ENCODE data around the gene LILRB3. TPM values are rescaled to one million over a fixed set of nuclear protein-coding genes. Genes with fewer than 3 reads are reported as not detected.
"Not testable (repeated sequence)": the region's sequence is repeated elsewhere in the genome, so short reads cannot be mapped to it uniquely, and the experiment has no call there.

Gene LILRB3
- total RNA-seq, 4 donors from 2014 or later: 0.34 to 5.7 (median 2.9) TPM

DNA sequence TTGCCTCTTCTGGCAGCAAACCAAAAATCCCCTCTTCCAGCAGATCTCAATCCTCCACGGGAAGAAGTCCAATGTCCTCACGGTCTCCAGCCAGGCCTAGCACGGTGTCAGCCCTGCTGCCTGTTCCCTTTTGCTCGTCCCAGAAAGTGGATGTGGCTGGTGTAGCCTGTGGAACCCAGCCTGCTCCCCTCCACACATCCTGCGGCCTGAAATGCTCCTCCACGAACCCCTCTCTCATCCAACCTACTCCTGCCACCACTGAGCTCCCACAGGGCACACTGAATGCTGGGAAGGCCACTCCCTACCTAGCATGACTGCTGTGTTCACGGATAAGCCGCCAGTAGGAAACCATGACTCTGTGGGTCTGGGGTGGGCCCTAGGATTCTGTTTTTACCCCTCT lies 36.5 kb downstream of the LILRB3 start:
- Histone ChIP-seq H3K4me1 (peaks cover 18% of the 10 kb centered on the region), H3K27ac (no peak overlapping the region), H3K36me3 (peaks cover 12% of the 10 kb centered on the region), H3K4me3 (no peak overlapping the region), H3K27me3 (no peaks in the 10 kb centered on the region), H3K9me3 (no peaks in the 10 kb centered on the region)
- 94% methylated on average over 8 of the region's 8 CpGs for WGBS
- no peak for DNase-seq (ENCODE audit: low spot score in 2 of 2)
- TF ChIP-seq POLR2A (IDR thresholded peaks at IDR 0.05) (no peak), POLR2AphosphoS5 (IDR thresholded peaks at IDR 0.05) (no peak), EP300 (IDR thresholded peaks at IDR 0.05) (no peak)
- TF ChIP-seq, protein P1, sequence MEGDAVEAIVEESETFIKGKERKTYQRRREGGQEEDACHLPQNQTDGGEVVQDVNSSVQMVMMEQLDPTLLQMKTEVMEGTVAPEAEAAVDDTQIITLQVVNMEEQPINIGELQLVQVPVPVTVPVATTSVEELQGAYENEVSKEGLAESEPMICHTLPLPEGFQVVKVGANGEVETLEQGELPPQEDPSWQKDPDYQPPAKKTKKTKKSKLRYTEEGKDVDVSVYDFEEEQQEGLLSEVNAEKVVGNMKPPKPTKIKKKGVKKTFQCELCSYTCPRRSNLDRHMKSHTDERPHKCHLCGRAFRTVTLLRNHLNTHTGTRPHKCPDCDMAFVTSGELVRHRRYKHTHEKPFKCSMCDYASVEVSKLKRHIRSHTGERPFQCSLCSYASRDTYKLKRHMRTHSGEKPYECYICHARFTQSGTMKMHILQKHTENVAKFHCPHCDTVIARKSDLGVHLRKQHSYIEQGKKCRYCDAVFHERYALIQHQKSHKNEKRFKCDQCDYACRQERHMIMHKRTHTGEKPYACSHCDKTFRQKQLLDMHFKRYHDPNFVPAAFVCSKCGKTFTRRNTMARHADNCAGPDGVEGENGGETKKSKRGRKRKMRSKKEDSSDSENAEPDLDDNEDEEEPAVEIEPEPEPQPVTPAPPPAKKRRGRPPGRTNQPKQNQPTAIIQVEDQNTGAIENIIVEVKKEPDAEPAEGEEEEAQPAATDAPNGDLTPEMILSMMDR (IDR thresholded peaks at IDR 0.05): no peak

DNA sequence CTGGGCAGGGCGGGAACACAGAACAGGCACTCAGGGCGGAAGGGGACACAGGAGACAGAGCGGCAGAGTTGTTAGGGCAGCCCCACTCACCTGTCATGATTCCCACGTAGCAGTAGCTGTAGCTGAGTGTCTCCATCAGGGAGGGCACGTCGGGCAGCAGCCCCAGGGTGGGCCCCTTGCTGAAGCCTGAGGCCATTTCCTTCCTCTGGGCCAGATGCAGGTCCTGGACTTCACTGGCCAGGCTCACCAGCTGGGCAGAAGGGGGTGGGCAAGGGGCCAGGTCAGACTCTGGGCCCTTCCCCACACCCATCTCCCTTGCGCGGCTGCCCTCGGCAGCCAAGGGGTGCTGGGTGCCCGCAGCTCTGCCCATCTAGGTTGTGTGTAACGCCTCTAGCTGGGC lies 39.4 kb downstream of the LILRB3 start:
- H3K36me3 ChIP-seq: peaks cover 24% of the 10 kb centered on the region
- H3K27ac ChIP-seq: no peak overlapping the region
- TF ChIP-seq, protein P1 (IDR thresholded peaks at IDR 0.05): no peak
- TF ChIP-seq POLR2AphosphoS5 (IDR thresholded peaks at IDR 0.05): no peak
- TF ChIP-seq POLR2A (IDR thresholded peaks at IDR 0.05): no peak
- TF ChIP-seq EP300 (IDR thresholded peaks at IDR 0.05): no peak
- peaks cover 10% of the 10 kb centered on the region for H3K4me1 ChIP-seq
- H3K27me3 ChIP-seq: no peaks in the 10 kb centered on the region
- no peaks in the 10 kb centered on the region for H3K9me3 ChIP-seq
- DNase-seq (ENCODE audit: low spot score in 2 of 2): no peak
- H3K4me3 ChIP-seq: no peak overlapping the region
- 93% methylated on average over 8 of the region's 11 CpGs for whole genome bisulfite sequencing

DNA sequence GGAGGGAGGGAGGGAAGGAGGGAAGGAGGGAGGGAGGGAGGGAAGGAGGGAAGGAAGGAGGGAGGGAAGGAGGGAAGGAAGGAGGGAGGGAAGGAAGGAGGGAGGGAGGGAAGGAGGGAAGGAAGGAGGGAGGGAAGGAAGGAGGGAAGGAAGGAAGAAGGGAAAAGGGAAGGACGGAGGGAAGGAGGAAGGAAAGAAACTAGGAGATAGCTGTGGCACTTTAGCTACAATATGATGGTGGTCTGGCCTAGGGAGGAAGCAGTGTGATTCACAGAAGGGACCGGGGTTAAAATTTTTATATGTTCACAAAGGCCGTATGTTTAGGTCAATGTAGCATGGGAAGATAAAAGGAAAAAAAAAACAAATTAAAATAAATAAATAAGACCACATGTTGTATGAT lies 40.9 kb downstream of the LILRB3 start:
- not testable (repeated sequence) for H3K27me3 ChIP-seq; DNase-seq (ENCODE audit: low spot score in 2 of 2); H3K4me3 ChIP-seq; H3K9me3 ChIP-seq; H3K27ac ChIP-seq; H3K4me1 ChIP-seq
- 91% methylated on average over 3 of the region's 3 CpGs for WGBS
- H3K36me3 ChIP-seq: peaks cover 21% of the 10 kb centered on the region

DNA sequence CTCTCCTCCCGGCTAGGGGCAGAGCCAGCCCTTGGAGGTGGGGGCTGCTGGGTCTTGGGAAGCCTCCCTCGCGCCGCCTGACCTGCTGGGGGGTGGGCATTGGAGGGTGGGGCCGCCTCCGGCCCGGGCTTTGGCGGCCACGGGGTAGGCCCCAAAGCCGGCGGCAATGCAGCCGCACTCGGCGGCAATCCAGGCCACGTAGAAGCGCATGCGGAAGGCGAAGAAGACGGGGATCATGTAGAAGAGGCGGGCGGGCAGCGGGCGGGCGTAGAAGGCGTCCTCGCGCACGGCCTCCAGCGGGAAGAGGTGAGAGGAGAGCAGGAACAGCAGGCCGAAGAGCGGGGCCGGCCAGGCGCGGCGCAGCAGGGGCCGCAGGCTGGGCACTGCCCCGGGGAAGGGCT lies 42.1 kb downstream of the LILRB3 start:
- no peak for TF ChIP-seq POLR2AphosphoS5 (IDR thresholded peaks at IDR 0.05)
- TF ChIP-seq EP300 (IDR thresholded peaks at IDR 0.05): no peak
- TF ChIP-seq, protein P1 (IDR thresholded peaks at IDR 0.05): no peak
- TF ChIP-seq POLR2A (IDR thresholded peaks at IDR 0.05): no peak
- no peaks in the 10 kb centered on the region for H3K9me3 ChIP-seq
- no peak overlapping the region for H3K4me3 ChIP-seq
- H3K27ac ChIP-seq: no peak overlapping the region
- H3K36me3 ChIP-seq: peaks cover 15% of the 10 kb centered on the region
- WGBS: 94% methylated on average over 37 of the region's 37 CpGs
- H3K4me1 ChIP-seq: no peaks in the 10 kb centered on the region
- no peaks in the 10 kb centered on the region for H3K27me3 ChIP-seq
- no peak for DNase-seq (ENCODE audit: low spot score in 2 of 2)

DNA sequence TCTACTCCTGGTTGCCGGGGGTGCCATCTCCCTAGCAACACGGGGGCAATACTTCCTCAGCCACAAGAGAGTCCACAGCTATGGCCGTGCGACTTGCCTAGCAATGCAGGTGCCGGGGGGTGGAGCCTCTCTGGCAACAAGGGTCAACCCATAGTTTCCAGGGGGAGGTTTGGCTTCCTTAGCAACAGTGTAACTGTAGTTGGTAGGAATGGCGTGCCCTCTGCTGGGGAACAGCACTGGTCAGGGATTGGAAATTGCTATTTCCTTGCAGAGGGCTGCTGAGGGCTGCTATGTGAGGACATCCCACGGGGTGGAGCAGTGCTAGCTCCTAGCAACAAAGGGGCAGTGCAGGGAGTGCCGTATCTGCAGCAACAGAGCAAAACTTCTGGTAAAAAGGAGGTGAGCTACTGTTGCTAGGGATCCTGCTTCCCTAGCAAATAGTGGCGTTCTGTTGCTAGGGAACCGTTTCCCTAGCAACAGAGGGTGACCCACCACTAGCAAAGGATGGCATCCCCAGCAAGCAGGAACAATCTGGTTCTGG lies 42.8 kb downstream of the LILRB3 start:
- TF ChIP-seq POLR2A (IDR thresholded peaks at IDR 0.05): no peak
- no peak for TF ChIP-seq EP300 (IDR thresholded peaks at IDR 0.05)
- TF ChIP-seq, protein P1 (IDR thresholded peaks at IDR 0.05): no peak
- TF ChIP-seq POLR2AphosphoS5 (IDR thresholded peaks at IDR 0.05): no peak
- no peaks in the 10 kb centered on the region for H3K9me3 ChIP-seq
- no peak for DNase-seq (ENCODE audit: low spot score in 2 of 2)
- 61% methylated on average over 6 of the region's 10 CpGs for WGBS
- no peaks in the 10 kb centered on the region for H3K27me3 ChIP-seq
- H3K27ac ChIP-seq: no peak overlapping the region
- H3K36me3 ChIP-seq: peaks cover 15% of the 10 kb centered on the region
- H3K4me3 ChIP-seq: no peak overlapping the region
- H3K4me1 ChIP-seq: no peaks in the 10 kb centered on the region

DNA sequence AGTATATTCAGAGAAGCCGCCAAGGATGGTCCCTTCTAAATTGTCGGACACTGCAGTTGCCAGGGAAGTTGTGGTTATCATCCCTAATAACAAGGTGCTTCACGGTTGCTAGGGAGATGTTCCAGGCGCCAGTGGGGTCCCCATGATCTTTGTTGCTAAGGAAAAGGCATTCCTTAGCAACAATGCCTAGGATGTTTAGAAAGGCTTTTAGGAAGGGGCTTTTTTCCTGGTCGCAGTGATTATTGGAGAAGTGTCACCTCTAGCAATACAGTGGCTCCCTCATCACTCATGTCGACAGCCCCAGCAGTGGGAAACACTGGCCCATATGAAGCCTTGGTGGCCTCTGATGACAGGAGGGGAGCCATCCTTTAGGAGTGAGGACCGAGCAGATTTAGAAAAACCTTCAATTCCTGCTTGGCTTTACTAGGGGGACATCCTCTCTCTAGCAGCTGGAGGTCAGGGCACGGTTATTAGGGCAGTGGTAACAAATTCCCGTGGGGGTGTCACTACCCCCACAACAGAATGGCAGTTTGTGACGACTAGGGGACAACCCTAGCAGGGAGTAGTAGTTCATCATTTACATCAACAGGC lies 43.5 kb downstream of the LILRB3 start:
- no peaks in the 10 kb centered on the region for H3K9me3 ChIP-seq
- no peak overlapping the region for H3K27ac ChIP-seq
- 95% methylated on average over 9 of the region's 10 CpGs for WGBS
- H3K4me3 ChIP-seq: no peak overlapping the region
- H3K4me1 ChIP-seq: no peaks in the 10 kb centered on the region
- H3K36me3 ChIP-seq: peaks cover 15% of the 10 kb centered on the region
- no peaks in the 10 kb centered on the region for H3K27me3 ChIP-seq
- no peak for DNase-seq (ENCODE audit: low spot score in 2 of 2)
- TF ChIP-seq EP300 (IDR thresholded peaks at IDR 0.05): no peak
- no peak for TF ChIP-seq POLR2A (IDR thresholded peaks at IDR 0.05)
- TF ChIP-seq POLR2AphosphoS5 (IDR thresholded peaks at IDR 0.05): no peak
- TF ChIP-seq, protein P1 (IDR thresholded peaks at IDR 0.05): no peak

Data from suprapubic skin (tissue), 4 donors.